HL-60/S4 treated with phorbol 12-myristate 13-acetate at 8.2 ng/mL for 4 days and 3 days (cell line): ENCODE results near the gene SLC22A13.
"Not testable (repeated sequence)": the region's sequence is repeated elsewhere in the genome, so short reads cannot be mapped to it uniquely, and the experiment has no call there.

Experiments used
- in situ Hi-C: fragments of 300-500 bp; cut with MboI; formaldehyde crosslinking; loops from 2 replicates; pipeline ENCODE4 v1.15.0; 2022; ENCODE audit warnings: low sequenced_read_pairs

SLC22A13 gene

GRCh38 chr3:38297537-38297936 lies 31.9 kb downstream of the SLC22A13 start:
- in situ Hi-C loops, result no loop called here

- in situ Hi-C loops, result no loop called here
These were observed 32.5 kb downstream of the SLC22A13 start for GRCh38 chr3:38297947-38298711.

- in situ Hi-C loops, result no loop called here
These were observed 41.3 kb downstream of the SLC22A13 start for GRCh38 chr3:38306941-38307340.

- in situ Hi-C loops, result no loop called here
These were observed 42.0 kb downstream of the SLC22A13 start for GRCh38 chr3:38307599-38307998.

- in situ Hi-C loops, result no loop called here
These were observed 42.8 kb downstream of the SLC22A13 start for GRCh38 chr3:38308456-38308855.

- in situ Hi-C loops, result no loop called here
These were observed 45.9 kb downstream of the SLC22A13 start for GRCh38 chr3:38311476-38311875.

- in situ Hi-C loops, result no loop called here
These were observed 46.3 kb downstream of the SLC22A13 start for GRCh38 chr3:38311941-38312340.

GRCh38 chr3:38312356-38312755 lies 46.7 kb downstream of the SLC22A13 start:
- in situ Hi-C loops, result no loop called here

- in situ Hi-C loops, result no loop called here
These were observed 47.7 kb downstream of the SLC22A13 start for GRCh38 chr3:38313263-38313662.

- in situ Hi-C loops, result no loop called here
These were observed 48.1 kb downstream of the SLC22A13 start for GRCh38 chr3:38313695-38314094.

- in situ Hi-C loops, result no loop called here
These were observed 48.6 kb downstream of the SLC22A13 start for GRCh38 chr3:38314112-38314763.

GRCh38 chr3:38314764-38315487 lies 49.3 kb downstream of the SLC22A13 start:
- in situ Hi-C loops, result no loop called here

GRCh38 chr3:38315488-38316230 lies 50.0 kb downstream of the SLC22A13 start:
- in situ Hi-C loops, result no loop called here

GRCh38 chr3:38316356-38317191 lies 51.0 kb downstream of the SLC22A13 start:
- in situ Hi-C loops, result no loop called here

- in situ Hi-C loops, result no loop called here
These were observed 51.7 kb downstream of the SLC22A13 start for GRCh38 chr3:38317192-38317759.

GRCh38 chr3:38318766-38319671 lies 53.4 kb downstream of the SLC22A13 start:
- in situ Hi-C loops, result no loop called here

GRCh38 chr3:38320638-38321037 lies 55.0 kb downstream of the SLC22A13 start:
- in situ Hi-C loops, result not testable (repeated sequence)

GRCh38 chr3:38323060-38323459 lies 57.4 kb downstream of the SLC22A13 start:
- in situ Hi-C loops, result no loop called here

GRCh38 chr3:38325256-38325655 lies 59.6 kb downstream of the SLC22A13 start:
- in situ Hi-C loops, result no loop called here
